ENCODE data around the gene SYNGR2.

The SYNGR2 gene

DNA sequence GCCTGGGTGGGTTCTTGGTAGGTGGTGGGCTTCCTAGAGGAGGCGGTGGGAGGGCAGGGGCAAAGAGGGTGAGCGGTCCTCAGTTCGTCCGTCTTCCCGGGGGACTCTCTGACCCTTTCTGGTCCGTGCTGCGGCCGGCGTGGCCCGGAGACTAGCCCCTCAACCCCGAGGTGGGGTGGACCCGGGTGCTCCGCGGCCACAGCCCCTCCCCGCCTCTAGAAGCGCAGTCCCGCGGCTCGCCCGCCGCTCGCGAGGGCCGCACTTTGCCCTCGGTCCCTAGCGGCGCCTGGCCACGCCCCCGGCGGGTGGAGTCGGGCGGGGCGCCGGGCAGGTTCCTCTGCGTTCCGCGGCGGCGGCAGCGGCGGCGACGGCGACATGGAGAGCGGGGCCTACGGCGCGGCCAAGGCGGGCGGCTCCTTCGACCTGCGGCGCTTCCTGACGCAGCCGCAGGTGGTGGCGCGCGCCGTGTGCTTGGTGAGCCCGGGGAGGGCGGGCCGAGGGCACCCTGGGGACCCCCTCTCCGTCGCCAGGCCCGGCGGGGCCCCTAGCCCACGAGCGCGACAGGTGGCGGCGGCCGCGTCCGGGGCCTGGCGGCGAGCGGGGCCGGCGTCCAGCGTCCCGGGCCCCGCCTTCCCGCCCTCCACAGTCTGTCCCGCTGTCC lies at the start of gene SYNGR2:
Gene SYNGR2, plus strand, starts transcription at position 340 of the 661 bp plus-strand sequence. Its CDS starts 36 bp downstream, at position 376.
- no peak for DNase-seq (ENCODE audit: low read depth)
- TF ChIP-seq, protein P1, sequence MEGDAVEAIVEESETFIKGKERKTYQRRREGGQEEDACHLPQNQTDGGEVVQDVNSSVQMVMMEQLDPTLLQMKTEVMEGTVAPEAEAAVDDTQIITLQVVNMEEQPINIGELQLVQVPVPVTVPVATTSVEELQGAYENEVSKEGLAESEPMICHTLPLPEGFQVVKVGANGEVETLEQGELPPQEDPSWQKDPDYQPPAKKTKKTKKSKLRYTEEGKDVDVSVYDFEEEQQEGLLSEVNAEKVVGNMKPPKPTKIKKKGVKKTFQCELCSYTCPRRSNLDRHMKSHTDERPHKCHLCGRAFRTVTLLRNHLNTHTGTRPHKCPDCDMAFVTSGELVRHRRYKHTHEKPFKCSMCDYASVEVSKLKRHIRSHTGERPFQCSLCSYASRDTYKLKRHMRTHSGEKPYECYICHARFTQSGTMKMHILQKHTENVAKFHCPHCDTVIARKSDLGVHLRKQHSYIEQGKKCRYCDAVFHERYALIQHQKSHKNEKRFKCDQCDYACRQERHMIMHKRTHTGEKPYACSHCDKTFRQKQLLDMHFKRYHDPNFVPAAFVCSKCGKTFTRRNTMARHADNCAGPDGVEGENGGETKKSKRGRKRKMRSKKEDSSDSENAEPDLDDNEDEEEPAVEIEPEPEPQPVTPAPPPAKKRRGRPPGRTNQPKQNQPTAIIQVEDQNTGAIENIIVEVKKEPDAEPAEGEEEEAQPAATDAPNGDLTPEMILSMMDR (conservative IDR thresholded peaks at IDR 0.05; ENCODE audit: low read depth, low read length) = no peak
- peak within 1 kb of the TSS; percentile 74 for H3K4me3 ChIP-seq (ENCODE audit: low read length)

- DNase-seq (ENCODE audit: low read depth) = no peak
- TF ChIP-seq, protein P1 (conservative IDR thresholded peaks at IDR 0.05; ENCODE audit: low read depth, low read length) = no peak
- H3K4me3 ChIP-seq (ENCODE audit: low read length) = no peak overlapping the region
These were observed 49.6 kb upstream of the SYNGR2 start for GRCh38 chr17:78118801-78119241.

DNA sequence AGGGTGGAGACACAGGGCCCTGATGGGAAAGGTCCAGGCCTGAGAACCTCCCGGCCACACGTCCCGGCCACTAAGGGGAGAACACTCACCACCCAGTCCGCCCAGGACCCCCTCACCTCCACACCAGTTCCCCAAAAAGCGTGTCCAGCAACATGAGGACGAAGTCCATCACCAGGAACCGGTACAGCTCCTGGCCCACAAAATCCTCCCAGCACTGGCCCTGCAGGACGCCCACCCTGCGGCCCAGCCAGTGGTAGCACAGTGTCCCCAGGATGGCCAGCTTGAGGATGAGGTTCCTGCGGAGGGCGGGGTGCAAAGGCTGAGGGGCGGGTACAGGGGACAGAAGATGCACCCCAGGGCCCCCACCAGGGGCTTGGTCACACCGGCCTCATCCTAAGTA lies 47.8 kb upstream of the SYNGR2 start:
- TF ChIP-seq, protein P1 (conservative IDR thresholded peaks at IDR 0.05; ENCODE audit: low read depth, low read length) = no peak
- no peak overlapping the region for H3K4me3 ChIP-seq (ENCODE audit: low read length)
- DNase-seq (ENCODE audit: low read depth) = no peak

DNA sequence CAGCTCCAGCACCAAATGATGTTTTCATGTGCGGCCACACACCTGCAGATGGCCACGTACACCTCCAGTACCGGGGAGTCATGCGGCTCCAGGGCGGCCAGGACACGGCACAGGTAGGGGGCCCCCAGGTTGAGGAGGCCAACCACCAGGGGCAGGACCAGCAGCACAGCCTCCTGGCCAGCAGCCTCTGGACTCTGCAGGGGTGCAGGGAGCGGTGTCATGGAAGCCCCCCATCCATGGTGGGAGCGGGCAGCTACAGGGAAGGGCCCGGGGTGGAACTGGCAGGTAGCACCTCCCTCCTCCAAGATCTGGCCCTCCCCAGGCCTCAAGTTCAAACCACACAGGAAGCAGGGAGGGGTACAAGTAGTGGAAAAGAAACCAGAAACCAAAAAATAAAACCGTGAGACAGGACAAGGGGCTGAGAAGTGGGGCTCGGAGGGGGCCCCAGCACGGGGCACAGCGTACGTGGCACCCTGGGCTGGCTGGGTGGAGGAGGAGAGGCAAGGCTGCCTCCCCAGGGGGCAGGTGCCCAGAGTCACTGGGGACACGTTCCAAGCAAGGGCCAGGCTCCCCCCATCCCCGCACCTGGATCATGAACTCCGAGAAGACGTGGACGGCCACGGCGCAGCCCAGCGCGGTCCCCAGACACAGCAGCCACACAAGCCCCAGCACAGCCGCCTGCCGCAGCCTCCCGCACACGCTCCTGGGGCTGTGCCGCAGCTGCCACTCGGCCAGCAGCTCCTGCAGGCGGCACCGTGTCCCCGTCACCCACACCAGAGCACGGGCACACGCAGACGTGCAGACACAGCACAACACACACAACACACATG lies 47.2 kb upstream of the SYNGR2 start:
- H3K4me3 ChIP-seq (ENCODE audit: low read length) = no peak overlapping the region
- TF ChIP-seq, protein P1 (conservative IDR thresholded peaks at IDR 0.05; ENCODE audit: low read depth, low read length) = no peak
- DNase-seq (ENCODE audit: low read depth) = no peak

GRCh38 chr17:78121801-78122215 lies 46.6 kb upstream of the SYNGR2 start:
- TF ChIP-seq, protein P1 (conservative IDR thresholded peaks at IDR 0.05; ENCODE audit: low read depth, low read length) = no peak
- DNase-seq (ENCODE audit: low read depth) = no peak

DNA sequence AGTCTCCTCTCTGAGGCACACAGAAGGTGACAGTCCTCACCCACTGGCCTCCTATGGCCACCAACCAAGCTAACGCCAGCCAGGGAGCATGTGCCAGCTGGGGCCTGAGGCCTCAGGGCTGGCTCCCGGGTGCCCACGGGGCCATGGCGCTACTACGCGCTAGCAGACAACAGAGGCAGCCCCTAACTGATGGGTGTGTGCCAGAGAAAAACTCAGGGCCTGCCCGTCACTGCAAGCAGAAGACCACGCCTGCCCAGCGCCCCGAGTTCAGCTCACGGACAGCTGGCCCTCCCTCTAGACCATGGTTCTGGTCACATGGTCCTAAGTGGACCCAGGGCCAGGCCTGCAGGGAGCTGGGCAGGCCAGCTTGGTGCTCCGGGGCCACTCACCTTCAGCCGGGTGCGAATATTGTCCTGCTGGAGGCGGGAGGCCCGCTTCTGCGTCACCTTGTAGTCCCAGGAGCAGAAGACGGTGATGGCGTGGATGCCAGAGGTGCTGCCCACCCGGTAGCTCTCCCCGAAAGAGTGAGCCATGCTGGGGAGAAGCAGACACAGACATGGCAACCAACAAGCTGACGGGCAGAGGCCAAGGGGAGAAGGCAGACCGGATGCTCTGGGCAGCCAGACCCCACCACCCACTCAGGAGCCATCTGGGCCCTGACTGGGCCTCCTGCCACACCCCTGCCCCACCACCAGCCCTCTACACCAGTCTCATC lies 46.0 kb upstream of the SYNGR2 start:
- DNase-seq (ENCODE audit: low read depth) = no peak
- TF ChIP-seq, protein P1 (conservative IDR thresholded peaks at IDR 0.05; ENCODE audit: low read depth, low read length) = no peak
- no peak overlapping the region for H3K4me3 ChIP-seq (ENCODE audit: low read length)

More at GRCh38 chr17:78121801-78122215, 46.6 kb upstream of the SYNGR2 start:
- H3K4me3 ChIP-seq (ENCODE audit: low read length) = no peak overlapping the region
